Body of pancreas (tissue), 4 donors: ENCODE measurements around the gene RAD9B.

ENCODE experiments used
- POLR2A ChIP-seq, 3 donors: fragments of 450-650 bp; IDR thresholded peaks; one replicate each; pipeline ENCODE4 v1.6.1; 2016; ENCODE audit warnings: antibody characterized with exemption in 3 of 3, mild to moderate bottlenecking in 2 of 3
- TF ChIP-seq, protein P1 (sequence below), 7 experiments: fragments of 450-650 bp in 4 of 7; fragments of 200-600 bp in 3 of 7; sonication (generic) in 3 of 7; IDR thresholded peaks; one replicate each; pipeline ENCODE4 v1.5.1; 2016 to 2019; ENCODE audit warnings: antibody characterized with exemption in 7 of 7

- no peak for TF ChIP-seq POLR2A (IDR thresholded peaks at IDR 0.05)
- TF ChIP-seq, protein P1, sequence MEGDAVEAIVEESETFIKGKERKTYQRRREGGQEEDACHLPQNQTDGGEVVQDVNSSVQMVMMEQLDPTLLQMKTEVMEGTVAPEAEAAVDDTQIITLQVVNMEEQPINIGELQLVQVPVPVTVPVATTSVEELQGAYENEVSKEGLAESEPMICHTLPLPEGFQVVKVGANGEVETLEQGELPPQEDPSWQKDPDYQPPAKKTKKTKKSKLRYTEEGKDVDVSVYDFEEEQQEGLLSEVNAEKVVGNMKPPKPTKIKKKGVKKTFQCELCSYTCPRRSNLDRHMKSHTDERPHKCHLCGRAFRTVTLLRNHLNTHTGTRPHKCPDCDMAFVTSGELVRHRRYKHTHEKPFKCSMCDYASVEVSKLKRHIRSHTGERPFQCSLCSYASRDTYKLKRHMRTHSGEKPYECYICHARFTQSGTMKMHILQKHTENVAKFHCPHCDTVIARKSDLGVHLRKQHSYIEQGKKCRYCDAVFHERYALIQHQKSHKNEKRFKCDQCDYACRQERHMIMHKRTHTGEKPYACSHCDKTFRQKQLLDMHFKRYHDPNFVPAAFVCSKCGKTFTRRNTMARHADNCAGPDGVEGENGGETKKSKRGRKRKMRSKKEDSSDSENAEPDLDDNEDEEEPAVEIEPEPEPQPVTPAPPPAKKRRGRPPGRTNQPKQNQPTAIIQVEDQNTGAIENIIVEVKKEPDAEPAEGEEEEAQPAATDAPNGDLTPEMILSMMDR (IDR thresholded peaks at IDR 0.05): no peak
Measured at GRCh38 chr12:110537605-110538409, 35.7 kb downstream of the RAD9B start.
